HG02798 (cell line): ENCODE data around the gene AMDHD2.
"Not testable (repeated sequence)": the region's sequence is repeated elsewhere in the genome, so short reads cannot be mapped to it uniquely, and the experiment has no call there.

Source experiments
- ATAC-seq: cut with Tn5 transposase; IDR thresholded peaks from one replicate; pipeline ENCODE4 v1.9.1; 2021; ENCODE audit warnings: mild to moderate bottlenecking; ENCODE audit not compliant: unreplicated experiment, poor library complexity

The AMDHD2 gene

DNA sequence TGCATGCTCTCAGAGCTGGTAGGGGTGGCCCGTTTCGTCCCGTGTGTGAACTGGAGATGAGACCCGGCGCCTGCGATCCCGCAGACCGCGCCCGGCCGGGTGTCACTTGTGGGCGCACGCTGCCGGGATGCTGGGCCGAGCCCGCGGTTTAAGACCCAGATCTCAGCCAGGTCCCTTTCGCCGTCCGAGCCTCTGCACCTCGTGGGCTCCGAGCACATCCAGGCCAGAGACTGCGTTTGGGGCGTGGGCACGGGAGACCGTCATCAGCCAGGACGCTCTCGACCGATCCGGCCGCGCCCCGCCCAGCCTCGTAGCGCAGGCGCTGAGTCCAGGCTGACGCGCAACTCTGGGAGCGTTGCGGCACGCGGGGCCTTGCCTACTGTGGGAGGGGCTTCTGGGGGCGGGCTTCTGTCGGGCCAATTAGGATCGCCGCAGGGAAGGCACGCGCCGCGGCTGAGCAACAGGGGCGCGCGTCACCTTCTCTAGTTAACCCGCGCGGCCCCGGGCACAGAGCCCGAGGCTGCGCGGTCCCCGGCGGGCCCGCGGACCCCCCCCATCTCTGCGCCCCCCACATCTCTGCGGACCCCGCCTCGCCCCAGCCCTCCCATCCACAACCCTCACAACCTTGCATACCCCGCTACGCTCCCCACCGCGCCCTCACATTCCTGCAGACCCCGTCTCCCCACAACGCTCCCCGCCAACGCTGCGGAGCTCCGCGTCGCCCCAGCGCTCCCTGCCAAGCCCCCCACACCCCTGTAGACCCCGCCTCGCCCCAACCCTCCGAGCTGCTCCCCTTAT, 11.7 kb downstream of the AMDHD2 start:
- ATAC-seq, result peak; percentile 93

- ATAC-seq, result no peak
Observed at GRCh38 chr16:2532494-2533141, 12.4 kb downstream of the AMDHD2 start.

DNA sequence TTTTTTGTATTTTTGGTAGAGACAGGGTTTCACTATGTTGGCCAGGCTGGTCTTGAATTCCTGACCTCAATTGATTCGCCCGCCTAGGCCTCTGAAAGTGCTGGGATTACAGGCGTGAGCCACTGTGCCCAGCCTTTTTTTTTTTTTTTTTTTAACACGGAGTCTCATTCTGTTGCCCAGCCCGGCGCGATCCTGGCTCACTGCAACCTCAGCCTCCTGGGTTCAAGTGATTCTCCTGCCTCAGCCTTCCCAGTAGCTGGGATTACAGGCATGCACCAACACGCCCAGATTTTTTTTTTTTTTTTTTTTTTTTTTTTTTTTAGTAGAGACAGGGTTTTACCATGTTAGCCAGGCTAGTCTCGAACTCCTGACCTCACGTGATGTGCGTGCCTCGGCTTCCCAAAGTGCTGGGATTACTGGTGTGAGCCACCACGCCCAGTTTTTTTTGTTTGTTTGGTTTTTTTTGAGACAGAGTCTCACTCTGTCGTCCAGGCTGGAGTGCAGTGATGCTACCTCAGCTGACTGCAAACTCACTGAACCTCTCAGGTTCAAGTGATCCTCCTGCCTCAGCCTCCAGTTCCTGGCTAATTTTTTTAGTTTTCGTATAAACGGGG, 13.1 kb downstream of the AMDHD2 start:
- ATAC-seq, result not testable (repeated sequence)

GRCh38 chr16:2533912-2534311, 13.7 kb downstream of the AMDHD2 start:
- no peak for ATAC-seq

- ATAC-seq, result not testable (repeated sequence)
Observed at GRCh38 chr16:2534335-2534734, 14.2 kb downstream of the AMDHD2 start.

GRCh38 chr16:2535625-2536013, 15.4 kb downstream of the AMDHD2 start:
- ATAC-seq, result no peak

GRCh38 chr16:2537451-2538379, 17.5 kb downstream of the AMDHD2 start, which contains the start of gene PDPK1:
Gene PDPK1, plus strand, starts transcription at chr16:2538021. Its CDS starts 92 bp downstream, at chr16:2538113.
- ATAC-seq, result peak; percentile 92

DNA sequence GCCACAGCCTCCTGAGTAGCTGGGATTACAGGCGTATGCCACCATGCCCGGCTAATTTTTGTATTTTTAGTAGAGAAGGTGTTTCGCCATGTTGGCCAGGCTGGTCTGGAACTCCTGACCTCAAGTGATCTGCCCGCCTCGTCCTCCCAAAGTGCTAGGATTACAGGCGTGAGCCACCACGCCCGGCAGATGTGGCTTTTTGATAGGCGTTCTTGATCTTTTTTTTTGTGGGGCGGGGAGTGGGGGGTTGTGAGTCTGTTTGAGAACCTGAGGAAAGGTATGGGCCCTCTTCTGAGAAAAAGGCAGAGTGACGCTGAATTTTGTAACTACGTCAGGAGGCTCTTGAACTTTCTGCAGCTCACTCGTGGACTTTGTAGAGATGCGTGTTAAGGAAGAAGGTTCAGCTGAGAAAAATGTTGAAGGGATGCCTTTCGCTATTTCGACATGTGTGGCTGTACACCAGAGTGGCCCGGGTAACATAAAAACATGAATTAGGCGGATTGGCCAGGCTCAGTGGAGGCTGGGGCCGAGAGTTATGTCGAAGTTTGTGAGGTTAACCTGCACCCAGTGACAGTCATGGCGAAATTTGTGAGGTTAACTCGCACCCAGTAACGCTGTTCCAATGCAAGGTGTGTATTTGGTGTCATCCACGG, 19.1 kb downstream of the AMDHD2 start:
- not testable (repeated sequence) for ATAC-seq

DNA sequence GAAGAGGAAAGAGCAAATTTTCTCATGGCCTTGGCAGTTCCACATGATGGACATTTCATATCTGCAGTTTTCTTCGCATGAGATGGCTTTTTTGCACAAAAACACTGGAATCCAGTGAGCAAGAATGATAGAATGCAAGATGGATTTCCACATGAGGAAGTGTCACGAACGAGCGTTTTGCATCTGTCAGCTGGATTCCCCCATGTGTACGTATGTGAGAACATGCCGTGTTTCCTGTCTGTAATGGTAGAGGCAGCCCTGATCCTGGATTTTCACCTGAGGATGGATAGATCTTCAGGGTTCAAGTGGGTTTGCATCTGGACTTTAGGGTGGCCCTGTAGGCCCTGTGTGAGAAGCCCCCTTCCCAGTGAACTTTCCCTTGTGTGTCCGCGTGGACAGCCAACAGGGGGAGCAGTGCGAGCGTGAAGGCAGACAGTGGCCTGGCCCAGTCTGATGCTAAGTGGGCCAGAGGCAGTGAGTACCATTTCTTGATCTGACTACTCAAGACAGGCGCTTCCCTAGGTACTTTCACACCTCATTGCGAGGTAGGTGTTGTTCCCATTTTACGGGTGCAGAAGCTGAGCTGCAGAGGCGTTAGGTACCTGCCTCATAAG, 19.8 kb downstream of the AMDHD2 start:
- ATAC-seq, result not testable (repeated sequence)

DNA sequence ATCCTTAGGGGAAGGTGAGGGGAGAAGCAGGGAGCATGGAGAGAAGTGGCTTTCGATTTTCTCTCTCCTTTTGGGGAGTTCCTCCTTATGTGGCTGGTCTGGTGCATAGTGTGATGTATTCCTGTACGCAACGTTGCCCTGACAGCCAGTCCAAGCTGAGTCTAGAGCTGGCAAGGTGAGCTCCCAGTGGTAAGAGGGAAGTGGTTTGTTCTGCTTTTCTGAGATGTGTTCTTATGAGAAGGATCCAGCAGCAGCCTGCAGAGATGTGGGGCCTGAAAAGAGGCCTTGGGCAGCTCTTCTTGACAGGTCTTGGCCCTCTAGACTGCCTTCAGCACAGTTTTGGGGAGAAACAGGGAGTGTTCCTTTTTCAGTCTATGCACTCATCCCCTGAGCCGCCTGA, 20.7 kb downstream of the AMDHD2 start:
- ATAC-seq, result not testable (repeated sequence)

DNA sequence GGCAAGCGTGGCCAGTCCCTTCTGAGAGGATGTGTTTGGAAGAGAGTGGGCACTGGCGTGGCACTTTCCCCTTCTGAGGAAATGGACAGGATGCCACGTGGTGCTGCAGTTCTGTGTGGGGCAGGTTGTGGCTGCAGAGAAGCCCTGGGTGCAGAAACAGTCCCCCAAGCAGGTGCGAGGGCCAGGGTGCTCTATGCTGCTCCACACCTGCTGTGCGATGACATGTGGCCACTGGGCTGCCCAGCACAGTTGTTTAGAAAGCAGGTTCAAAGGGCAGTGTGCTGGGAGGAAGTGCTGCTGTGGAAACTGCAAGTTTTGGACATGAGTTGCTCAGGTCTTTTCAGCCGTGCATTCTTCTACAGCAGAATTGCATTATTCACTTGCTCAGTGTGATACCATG, 21.2 kb downstream of the AMDHD2 start:
- ATAC-seq, result not testable (repeated sequence)

DNA sequence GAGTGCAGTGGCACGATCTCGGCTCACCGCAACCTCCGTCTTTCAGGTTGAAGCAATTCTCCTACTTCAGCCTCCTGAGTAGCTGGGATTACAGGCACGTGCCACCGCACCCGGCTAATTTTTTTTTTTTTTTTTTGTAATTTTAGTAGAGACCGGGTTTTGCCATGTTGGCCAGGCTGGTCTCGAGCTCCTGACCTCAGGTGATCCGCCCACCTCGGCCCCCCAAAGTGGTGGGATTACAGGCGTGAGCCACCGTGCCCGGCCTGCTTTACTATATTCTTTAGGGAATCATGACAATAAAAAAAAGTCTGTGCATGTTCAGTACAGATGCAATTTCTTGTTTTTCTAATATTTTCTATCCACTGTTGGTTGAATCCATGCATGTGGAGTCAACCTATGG, 23.6 kb downstream of the AMDHD2 start:
- not testable (repeated sequence) for ATAC-seq

DNA sequence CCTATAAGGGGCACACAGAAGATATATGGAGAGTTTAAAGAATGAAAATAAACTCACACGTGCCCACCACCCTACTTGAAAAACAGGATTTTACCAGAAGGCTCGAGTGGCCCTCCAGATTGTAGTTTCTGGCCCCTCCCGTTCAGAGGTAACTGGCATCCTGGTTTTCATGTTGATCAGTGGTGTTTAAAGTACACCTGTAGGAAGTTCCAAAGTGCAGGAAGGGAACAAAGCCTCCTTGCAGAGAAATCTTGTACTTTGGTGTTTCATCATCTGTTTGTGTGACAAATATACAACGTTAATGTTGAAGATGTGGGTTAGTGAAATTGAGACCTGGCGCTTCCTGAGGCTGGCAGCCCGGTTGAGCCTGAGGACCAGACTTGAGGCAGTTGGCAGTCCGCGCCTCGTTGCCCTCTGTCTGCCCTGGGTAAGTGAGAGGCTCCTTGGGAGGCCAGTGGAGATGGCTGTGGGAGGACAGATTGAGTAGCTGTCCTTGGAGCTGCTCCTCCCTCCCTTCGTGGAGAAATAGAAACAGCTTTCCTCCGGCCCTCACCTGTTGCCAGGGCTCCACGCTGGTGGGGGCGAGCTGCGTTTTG, 30.2 kb downstream of the AMDHD2 start:
- not testable (repeated sequence) for ATAC-seq

GRCh38 chr16:2551420-2551889, 31.3 kb downstream of the AMDHD2 start:
- not testable (repeated sequence) for ATAC-seq

- not testable (repeated sequence) for ATAC-seq
Observed at GRCh38 chr16:2554709-2555425, 34.7 kb downstream of the AMDHD2 start.

DNA sequence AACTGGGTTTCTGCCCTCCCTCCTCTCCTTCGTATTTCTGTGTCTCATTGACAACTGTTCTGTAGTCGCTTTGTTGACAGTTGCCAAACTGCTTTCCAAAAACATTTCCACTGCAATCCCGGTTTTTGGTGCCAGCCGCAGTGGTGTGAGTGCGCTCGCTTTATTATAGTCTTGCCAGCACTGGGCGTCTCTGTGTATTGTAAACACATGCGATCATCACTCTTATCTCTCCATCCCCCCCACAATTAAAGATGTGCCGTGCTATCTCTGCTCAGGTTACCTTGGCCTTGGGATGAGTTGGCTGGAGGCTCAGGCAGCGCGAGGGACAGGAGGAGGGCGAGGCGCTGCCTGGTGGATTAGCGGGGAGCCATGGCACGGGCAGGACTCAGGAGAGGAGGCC, 37.0 kb downstream of the AMDHD2 start:
- ATAC-seq, result not testable (repeated sequence)

DNA sequence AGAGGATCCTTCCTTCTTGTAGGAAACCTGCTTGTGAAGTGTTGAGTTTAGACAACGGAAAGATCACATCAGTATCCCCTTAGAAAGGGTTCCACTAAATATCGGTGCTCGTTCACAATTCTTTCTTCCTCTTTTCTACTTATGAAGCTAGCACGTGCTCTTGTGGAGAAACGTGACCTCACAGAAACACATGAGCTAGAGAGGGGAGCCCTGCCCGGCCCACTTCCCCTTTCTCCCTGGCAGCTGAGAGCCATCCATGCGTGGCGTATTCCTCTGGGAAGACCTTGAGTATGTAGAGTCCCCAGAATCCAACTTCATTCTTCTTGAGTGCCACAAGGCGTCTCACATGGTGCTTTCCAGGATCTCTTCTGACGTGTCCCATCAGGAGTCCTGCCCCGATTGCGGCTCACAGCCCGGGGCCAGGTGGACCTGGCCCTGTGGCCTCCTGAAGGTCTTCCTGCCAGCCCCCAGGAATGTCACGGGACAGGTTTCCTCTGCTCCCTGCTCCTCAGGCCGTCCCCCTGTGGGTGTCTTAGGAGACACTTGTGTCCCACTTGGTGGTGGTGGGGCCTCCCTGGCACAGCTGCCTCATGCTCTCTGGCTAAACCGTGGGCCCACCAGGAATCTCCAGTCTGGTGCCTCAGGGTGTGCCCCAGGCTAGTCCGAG, 40.1 kb downstream of the AMDHD2 start:
- peak; percentile 58 for ATAC-seq

GRCh38 chr16:2560798-2561133, 40.6 kb downstream of the AMDHD2 start:
- peak; percentile 55 for ATAC-seq
